Measurements from ENCODE around the gene TUT1.
"Not testable (repeated sequence)": the region's sequence is repeated elsewhere in the genome, so short reads cannot be mapped to it uniquely, and the experiment has no call there.

Gene TUT1

GRCh38 chr11:62555464-62556107 is 35.7 kb downstream of the TUT1 start:
- DNase-seq (ENCODE audit: low spot score): no peak

GRCh38 chr11:62554387-62555167 is 36.7 kb downstream of the TUT1 start:
- DNase-seq (ENCODE audit: low spot score): no peak

GRCh38 chr11:62553839-62554361 is 37.4 kb downstream of the TUT1 start:
- DNase-seq (ENCODE audit: low spot score): no peak

- no peak for DNase-seq (ENCODE audit: low spot score)
These were observed 38.1 kb downstream of the TUT1 start for GRCh38 chr11:62553080-62553838.

- DNase-seq (ENCODE audit: low spot score): no peak
These were observed 38.7 kb downstream of the TUT1 start for GRCh38 chr11:62552485-62553079.

- not testable (repeated sequence) for DNase-seq (ENCODE audit: low spot score)
These were observed 40.8 kb downstream of the TUT1 start for GRCh38 chr11:62550478-62550877.

- DNase-seq (ENCODE audit: low spot score): no peak
These were observed 42.6 kb downstream of the TUT1 start for GRCh38 chr11:62548545-62549335.

GRCh38 chr11:62547691-62548281 is 43.5 kb downstream of the TUT1 start:
- DNase-seq (ENCODE audit: low spot score): no peak

GRCh38 chr11:62546929-62547625 is 44.2 kb downstream of the TUT1 start:
- no peak for DNase-seq (ENCODE audit: low spot score)

- DNase-seq (ENCODE audit: low spot score): peak; percentile 76
These were observed 44.9 kb downstream of the TUT1 start, which contains the start of gene AHNAK for GRCh38 chr11:62546244-62546928. TSS of gene AHNAK (minus strand) at chr11:62546806. CDS start at chr11:62536098, 10,708 bp downstream.

GRCh38 chr11:62545437-62546243 is 45.7 kb downstream of the TUT1 start:
- peak; percentile 87 for DNase-seq (ENCODE audit: low spot score)

- DNase-seq (ENCODE audit: low spot score): no peak
These were observed 46.5 kb downstream of the TUT1 start for GRCh38 chr11:62544581-62545436.

- no peak for DNase-seq (ENCODE audit: low spot score)
These were observed 47.5 kb downstream of the TUT1 start for GRCh38 chr11:62543680-62544444.

GRCh38 chr11:62542750-62543567 is 48.4 kb downstream of the TUT1 start:
- DNase-seq (ENCODE audit: low spot score): peak; percentile 88

- DNase-seq (ENCODE audit: low spot score): no peak
These were observed 49.1 kb downstream of the TUT1 start for GRCh38 chr11:62542111-62542745.

Data from HuH-7 (cell line).